RWPE2 (cell line): ENCODE data around the gene ALG1.

ENCODE experiments used
- ATAC-seq: fragments of 200-7000 bp; cut with Tn5 transposase; 3 replicates; pipeline ENCODE4 v1.9.1; 2021; ENCODE audit warnings: low read depth
- DNase-seq: peaks from one replicate; pipeline ENCODE4 v3.0.0-alpha.2; 2020; ENCODE audit warnings: low spot score
- H3K27ac ChIP-seq: fragments of 450-650 bp; 2 replicates; pipeline ENCODE4 v1.5.1; 2017; ENCODE audit warnings: mild to moderate bottlenecking; ENCODE audit not compliant: poor library complexity, severe bottlenecking
- H3K27me3 ChIP-seq: fragments of 250-450 bp; sonication (Bioruptor Pico); 2 replicates; pipeline ENCODE4 v1.5.1; 2021; ENCODE audit warnings: mild to moderate bottlenecking, moderate library complexity; ENCODE audit not compliant: insufficient read depth, poor library complexity, severe bottlenecking
- H3K36me3 ChIP-seq: fragments of 250-450 bp; sonication (Bioruptor Pico); 2 replicates; pipeline ENCODE4 v1.5.1; 2020; ENCODE audit warnings: low read depth, mild to moderate bottlenecking, moderate library complexity
- H3K4me1 ChIP-seq: fragments of 250-450 bp; sonication (Bioruptor Pico); 2 replicates; pipeline ENCODE4 v1.5.1; 2021; ENCODE audit warnings: mild to moderate bottlenecking, moderate library complexity; ENCODE audit not compliant: insufficient read depth, poor library complexity, severe bottlenecking
- H3K4me3 ChIP-seq: fragments of 250-450 bp; sonication (Bioruptor Pico); 2 replicates; pipeline ENCODE4 v1.5.1; 2021; ENCODE audit warnings: mild to moderate bottlenecking, moderate library complexity; ENCODE audit not compliant: severe bottlenecking
- H3K9me3 ChIP-seq: fragments of 250-450 bp; sonication (Bioruptor Pico); 2 replicates; pipeline ENCODE4 v1.5.1; 2021; ENCODE audit warnings: mild to moderate bottlenecking, moderate library complexity; ENCODE audit not compliant: severe bottlenecking
- CTCF ChIP-seq: fragments of 450-650 bp; IDR thresholded peaks from one replicate; pipeline ENCODE4 v1.5.1; 2017; ENCODE audit warnings: mild to moderate bottlenecking, moderate library complexity; ENCODE audit not compliant: poor library complexity, severe bottlenecking

The ALG1 gene

GRCh38 chr16:5027086-5027485, 44.6 kb upstream of the ALG1 start:
- no peaks in the 10 kb centered on the region for H3K9me3 ChIP-seq
- H3K36me3 ChIP-seq, result no peaks in the 10 kb centered on the region
- ATAC-seq (no peak), DNase-seq (no peak)
- no peak for TF ChIP-seq CTCF
- H3K27ac ChIP-seq, result no peak overlapping the region
- H3K27me3 ChIP-seq, result no peaks in the 10 kb centered on the region
- H3K4me1 ChIP-seq, result no peaks in the 10 kb centered on the region
- no peak overlapping the region for H3K4me3 ChIP-seq

GRCh38 chr16:5027575-5028235, 43.9 kb upstream of the ALG1 start:
- no peaks in the 10 kb centered on the region for H3K27me3 ChIP-seq
- H3K27ac ChIP-seq, result no peak overlapping the region
- DNase-seq (no peak), ATAC-seq (no peak)
- no peaks in the 10 kb centered on the region for H3K9me3 ChIP-seq
- no peak overlapping the region for H3K4me3 ChIP-seq
- no peaks in the 10 kb centered on the region for H3K36me3 ChIP-seq
- no peak for TF ChIP-seq CTCF
- H3K4me1 ChIP-seq, result no peaks in the 10 kb centered on the region

GRCh38 chr16:5028950-5029475, 42.6 kb upstream of the ALG1 start:
- DNase-seq (no peak), ATAC-seq (no peak)
- Histone ChIP-seq H3K9me3 (no peaks in the 10 kb centered on the region), H3K36me3 (no peaks in the 10 kb centered on the region), H3K4me3 (no peak overlapping the region), H3K27ac (no peak overlapping the region), H3K4me1 (no peaks in the 10 kb centered on the region), H3K27me3 (no peaks in the 10 kb centered on the region)
- TF ChIP-seq CTCF, result no peak

GRCh38 chr16:5030251-5030870, 41.3 kb upstream of the ALG1 start:
- Histone ChIP-seq H3K27ac (no peak overlapping the region), H3K4me1 (peaks cover 5% of the 10 kb centered on the region), H3K36me3 (no peaks in the 10 kb centered on the region), H3K27me3 (no peaks in the 10 kb centered on the region), H3K4me3 (no peak overlapping the region), H3K9me3 (no peaks in the 10 kb centered on the region)
- ATAC-seq (no peak), DNase-seq (no peak)
- TF ChIP-seq CTCF, result no peak

- no peak for TF ChIP-seq CTCF
- ATAC-seq, result no peak
- DNase-seq, result no peak
- Histone ChIP-seq H3K4me1 (peaks cover 5% of the 10 kb centered on the region), H3K36me3 (no peaks in the 10 kb centered on the region), H3K4me3 (no peak overlapping the region), H3K27ac (no peak overlapping the region), H3K27me3 (no peaks in the 10 kb centered on the region), H3K9me3 (no peaks in the 10 kb centered on the region)
Observed at GRCh38 chr16:5031601-5032000, 40.0 kb upstream of the ALG1 start.
